G401.6 (cell line): ENCODE results near the gene CCDC107.

ENCODE experiments used
- FAIRE-seq: peaks from 2 replicates; lab custom pipeline; 2012; peaks lifted over from hg19 to GRCh38; lab: Jason Lieb, UNC

Gene CCDC107

DNA sequence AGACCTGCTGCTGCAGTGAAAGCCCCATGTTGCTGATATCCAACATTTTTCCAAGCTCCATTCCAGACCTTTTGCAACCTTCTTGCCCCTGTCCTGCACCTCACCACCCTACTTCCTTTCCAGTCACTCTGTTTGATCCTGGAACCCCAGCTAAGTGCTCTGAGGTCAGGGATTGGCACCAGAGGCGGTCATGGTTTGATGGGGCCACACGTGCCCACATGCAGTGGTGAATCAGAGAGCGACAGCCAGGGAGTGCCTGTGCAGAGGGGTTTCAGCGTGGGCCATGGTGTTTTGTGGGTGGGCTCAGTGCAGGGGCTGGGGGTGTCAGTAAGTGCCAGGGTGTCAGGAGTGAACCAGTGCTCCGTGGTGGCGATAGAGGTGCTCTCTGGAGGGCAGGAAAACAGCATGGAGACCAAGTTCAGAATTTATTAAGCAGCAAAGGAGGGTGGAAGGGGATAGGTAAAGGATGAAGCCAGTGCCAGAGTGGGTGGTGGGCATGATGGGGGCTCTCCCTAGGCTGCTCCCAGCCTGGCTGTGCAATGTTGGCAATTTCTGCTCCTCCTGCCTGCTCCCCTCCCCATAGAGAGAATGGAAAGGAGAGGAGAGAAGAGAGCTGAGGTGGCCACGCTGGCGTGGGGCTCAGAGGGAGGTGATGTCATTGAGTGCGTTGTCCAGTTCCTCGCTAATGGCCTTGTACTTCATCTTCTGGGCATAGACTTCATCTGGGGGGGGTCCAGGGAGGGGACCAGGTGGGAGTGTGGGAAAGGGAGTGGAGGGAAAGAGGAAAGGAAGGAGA lies 24.6 kb downstream of the CCDC107 start:
- no peak for FAIRE-seq

- no peak for FAIRE-seq
Observed at GRCh38 chr9:35683323-35683722, 25.2 kb downstream of the CCDC107 start.

DNA sequence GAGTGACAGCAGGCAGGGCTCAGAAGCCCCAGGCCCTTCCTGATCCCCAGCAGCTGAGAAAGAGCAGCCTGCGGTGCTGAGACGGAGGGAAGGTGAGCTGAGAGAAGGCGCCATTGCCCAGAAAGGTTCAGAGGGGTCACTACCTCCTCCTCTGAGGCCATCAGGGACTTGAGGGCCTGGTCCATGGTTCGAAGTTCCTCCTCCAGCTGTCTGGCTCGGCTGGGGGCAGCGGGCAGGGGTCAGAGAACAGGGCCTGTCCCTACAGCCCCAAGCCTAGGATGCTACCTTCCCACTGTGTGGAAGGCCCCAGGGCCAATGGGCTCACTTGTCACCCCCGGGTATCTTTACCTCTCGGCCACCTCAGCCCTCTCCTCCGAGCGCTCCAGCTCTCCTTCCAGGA lies 26.8 kb downstream of the CCDC107 start:
- FAIRE-seq = no peak

GRCh38 chr9:35685506-35685905 lies 27.4 kb downstream of the CCDC107 start:
- FAIRE-seq = no peak

DNA sequence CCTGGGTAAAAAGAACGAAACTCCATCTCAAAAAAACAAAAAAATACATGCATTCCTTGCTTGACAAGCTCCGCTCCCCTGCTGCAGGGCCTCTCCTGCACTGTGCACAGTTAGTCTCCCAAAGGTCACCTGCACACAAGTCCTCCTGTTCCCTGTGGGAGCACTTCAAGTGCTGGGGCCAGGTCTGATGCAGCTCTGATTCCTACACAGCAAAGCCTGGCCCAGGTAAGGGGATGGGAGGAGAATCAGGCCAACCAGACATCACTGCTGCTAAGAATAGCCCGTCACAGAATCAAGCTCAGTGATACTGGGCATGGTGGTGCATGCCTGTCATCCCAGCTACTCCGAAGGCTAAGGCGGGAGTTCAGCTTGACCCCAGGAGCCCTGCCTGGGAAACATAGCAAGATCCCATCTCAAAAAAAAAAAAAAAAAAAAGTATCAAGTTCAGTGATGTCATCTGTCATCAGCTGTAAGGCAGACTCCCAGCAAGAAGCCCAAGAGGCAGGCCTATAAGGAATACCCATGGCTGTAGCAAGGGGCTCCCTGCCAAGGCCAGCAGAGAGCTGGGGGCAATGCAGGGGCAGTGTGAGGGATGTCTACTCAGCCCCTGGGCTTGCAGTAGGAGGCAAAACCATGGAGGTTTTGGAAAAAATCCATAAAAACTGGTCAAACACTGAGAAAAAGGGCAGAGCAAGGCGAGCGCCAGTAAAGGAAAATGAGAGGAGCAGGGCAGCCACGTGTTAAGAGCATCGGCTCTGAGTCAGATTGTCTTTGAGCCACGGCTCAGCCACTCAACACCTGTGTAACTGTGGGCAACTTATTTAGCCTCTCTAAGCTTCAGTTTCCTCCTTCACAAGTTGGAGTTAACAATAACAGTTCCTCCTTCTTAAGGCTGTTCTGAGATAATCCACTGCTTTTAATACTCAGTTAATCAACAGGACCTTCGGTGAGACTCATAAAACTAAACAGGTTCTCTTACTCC lies 28.4 kb downstream of the CCDC107 start:
- no peak for FAIRE-seq

DNA sequence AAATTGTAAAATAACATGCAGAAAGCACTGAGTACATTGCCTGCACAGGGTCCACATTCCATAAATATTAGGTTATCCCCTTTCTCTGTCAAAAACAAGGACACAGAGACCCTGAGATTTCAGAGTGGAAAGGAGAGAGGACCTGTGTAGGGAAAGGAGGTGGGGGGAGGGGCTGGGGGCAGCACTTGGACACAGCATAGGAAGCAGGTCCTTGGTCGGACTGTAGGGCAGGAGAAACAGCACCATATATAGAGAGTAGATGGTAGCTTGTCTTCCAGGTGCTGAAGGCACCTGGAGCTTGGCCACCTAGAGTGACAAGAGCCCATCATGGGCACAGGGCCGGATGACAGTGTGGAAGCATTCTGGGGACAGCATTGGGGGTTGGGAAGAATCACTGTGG lies 29.2 kb downstream of the CCDC107 start:
- FAIRE-seq = no peak

DNA sequence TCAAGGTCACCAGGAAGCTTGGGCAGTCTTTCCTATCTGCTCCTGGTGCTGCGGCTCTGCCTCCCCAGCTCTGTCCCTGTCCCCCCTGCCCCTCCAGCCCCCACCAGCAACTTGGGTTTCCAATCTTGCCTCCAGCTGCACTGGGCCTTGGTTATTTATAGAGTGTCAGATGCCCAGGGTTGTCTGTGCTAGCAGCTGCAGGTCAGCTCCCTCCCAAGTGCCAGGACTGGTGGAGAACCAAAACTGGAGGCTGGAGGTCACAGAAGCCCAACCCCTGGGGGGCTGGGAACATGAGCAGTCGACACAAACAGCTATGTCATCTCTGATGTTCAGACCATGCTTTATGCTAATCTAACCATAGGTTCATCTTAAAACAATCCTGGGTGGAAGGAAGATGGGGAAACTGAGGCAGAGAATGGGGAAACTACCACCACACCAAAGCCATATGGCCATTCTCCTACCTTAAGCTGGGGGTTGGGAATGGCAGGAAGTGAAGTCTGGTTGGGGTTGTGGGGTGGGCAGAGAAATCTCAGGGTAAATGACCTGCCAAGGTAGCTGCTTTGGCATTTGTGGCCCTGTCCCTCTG lies 30.0 kb downstream of the CCDC107 start:
- FAIRE-seq = no peak

GRCh38 chr9:35688558-35689541 lies 30.8 kb downstream of the CCDC107 start:
- FAIRE-seq = no peak

- peak; percentile 76 for FAIRE-seq
Observed at GRCh38 chr9:35689542-35690293, 31.6 kb downstream of the CCDC107 start, which contains the start of gene TPM2. TSS of gene TPM2 (minus strand) at chr9:35689925. CDS start at chr9:35689817, 108 bp downstream.

DNA sequence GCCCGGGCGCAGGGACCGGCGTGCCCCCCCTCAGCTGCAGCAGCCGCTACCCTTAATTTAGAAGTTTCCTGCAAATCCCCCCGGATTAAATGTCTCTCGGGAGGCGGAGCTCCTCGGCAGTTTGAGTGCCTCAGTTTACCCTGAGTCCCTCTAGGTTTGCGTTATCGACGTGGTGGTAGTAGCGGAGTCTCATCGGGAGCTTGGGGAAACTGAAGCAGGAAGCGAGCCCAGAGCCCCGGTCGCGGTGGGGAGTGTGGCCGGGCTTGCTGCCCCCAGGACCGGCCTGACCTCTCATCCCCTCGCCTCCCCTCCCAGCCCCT lies 32.2 kb downstream of the CCDC107 start:
- FAIRE-seq = no peak

- FAIRE-seq = no peak
Observed at GRCh38 chr9:35690614-35691333, 32.7 kb downstream of the CCDC107 start.

DNA sequence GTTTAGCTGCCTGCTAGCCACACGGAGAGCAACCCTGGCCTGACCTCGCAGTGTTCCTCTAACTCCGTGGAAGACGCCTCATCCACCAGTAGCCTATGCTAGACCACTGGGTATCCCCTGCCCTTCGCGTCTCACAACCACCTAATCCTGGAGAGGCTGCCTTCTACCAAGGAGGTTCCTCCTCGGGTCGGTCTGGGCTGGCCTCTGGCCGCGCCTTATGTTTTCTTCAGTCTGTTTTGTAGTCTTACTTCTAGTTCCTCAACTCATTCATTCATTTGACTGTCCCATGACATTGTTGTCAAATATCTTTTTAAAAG lies 33.2 kb downstream of the CCDC107 start:
- FAIRE-seq = no peak

DNA sequence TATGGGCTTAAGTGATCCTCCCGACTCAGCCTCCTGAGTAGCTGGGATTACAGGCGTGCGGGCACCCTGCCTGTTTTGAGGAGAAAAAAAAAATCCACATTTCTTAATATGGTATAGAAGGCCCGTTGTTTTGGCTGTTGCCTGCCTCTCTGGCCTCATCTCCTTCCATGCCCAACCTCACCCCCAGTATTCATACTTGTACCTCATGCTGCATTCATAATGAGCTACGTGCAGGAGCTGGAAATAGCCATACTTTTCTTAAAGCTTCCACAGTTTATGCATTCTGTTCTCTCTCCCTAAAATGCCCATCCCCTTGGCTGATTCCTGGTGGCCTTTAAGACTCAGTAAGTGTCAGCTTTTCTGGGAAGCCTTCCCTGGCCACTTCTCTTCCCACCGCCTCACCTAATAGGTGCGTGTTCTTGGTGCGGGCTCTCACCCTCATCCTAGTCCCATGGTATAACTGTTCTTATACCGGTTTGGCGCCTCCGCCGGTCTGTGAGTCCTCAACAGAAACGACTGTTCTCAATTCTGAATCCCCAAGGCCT lies 33.7 kb downstream of the CCDC107 start:
- FAIRE-seq = no peak

DNA sequence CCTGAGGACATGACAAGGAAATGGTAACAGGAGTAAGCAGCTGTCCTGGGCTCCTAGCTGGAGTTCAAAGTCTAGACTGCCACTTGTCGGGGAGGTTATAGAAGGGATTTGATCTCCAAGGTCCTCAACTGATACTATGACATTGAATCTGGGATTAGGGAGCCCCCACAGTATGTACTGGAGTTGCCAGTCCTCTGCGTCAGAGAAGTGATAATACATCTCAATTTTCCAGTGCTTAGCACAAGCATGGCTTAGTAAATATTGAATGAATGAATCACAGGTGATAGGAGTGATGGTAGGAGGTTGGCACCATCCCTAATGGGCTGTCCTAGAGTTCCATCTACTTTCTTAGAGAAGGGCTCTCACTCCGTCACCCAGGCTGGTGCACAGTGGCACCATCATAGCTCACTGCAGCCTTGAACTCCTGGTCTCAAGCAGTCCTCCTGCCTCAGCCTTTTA lies 37.9 kb downstream of the CCDC107 start:
- FAIRE-seq = no peak

GRCh38 chr9:35696520-35697215 lies 38.6 kb downstream of the CCDC107 start:
- FAIRE-seq = peak; percentile 49

DNA sequence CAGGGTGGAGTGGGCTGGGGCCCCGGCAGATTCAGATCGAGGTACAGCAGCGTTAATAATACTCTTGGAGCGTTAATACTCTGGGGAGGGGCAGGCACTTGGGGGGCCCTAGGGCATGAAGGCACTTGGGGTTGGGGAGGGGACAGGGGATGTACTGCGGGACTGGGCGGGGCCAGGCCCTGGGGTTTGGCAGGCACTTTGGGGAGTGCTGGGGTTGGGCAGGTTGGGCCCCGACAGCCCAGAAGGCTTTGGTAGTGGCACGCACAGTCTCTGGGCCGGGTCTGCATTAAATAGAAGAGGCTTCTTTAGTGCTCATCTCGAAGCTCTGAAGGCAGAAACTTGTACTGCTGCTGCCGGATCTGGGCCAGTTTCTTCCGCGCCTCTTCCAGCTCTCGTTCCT lies 39.4 kb downstream of the CCDC107 start:
- FAIRE-seq = no peak

GRCh38 chr9:35698231-35698630 lies 40.1 kb downstream of the CCDC107 start:
- FAIRE-seq = no peak

- no peak for FAIRE-seq
Observed at GRCh38 chr9:35700031-35700430, 41.9 kb downstream of the CCDC107 start.

GRCh38 chr9:35700942-35701341 lies 42.9 kb downstream of the CCDC107 start:
- FAIRE-seq = no peak
